GM18526 (cell line): ENCODE measurements around the gene STAT3.

ENCODE experiments used
- POLR2A ChIP-seq: IDR thresholded peaks from 3 replicates; pipeline ENCODE4 v1.6.1; 2011; ENCODE audit not compliant: insufficient read length; ENCODE audit errors: extremely low read depth

Gene STAT3

GRCh38 chr17:42270170-42270535 is 118.1 kb downstream of the STAT3 start:
- TF ChIP-seq POLR2A = no peak

GRCh38 chr17:42268236-42268635 is 120.0 kb downstream of the STAT3 start:
- TF ChIP-seq POLR2A = no peak

DNA sequence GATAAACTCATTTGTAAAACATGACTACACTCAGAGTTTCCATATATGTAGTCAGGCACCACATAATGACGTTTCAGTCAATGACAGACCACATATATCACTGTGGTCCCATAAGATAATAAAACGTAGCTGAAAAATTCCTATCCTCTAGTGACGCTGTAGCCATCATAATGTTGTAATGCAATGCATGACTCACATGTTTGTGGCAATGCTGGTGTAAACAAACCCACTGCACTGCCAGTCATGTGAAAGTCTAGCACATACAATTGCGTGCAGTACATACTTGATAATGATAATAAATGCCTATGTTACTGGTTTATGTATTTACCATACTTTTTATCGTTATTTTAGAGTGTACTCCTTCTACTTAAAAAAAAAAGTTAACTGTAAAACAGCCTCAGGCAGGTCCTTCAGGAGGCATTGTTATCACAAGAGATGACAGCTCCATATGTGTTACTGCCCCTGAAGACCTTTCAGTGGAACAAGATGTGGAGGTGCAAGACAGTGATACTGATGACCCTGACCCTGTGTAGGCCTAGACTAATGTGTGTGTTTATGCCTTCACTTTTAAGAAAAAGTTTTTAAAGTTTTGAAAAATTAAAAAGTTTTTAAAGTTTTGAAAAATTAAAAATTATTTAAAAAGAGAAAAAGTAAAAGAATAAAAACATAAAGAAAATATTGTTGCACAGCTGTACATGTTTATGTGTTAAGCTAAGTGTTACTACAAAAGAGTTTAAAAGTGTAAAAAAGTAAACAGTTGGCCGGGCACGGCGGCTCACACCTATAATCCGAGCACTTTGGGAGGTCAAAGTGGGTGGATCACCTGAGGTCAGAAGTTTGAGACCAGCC is 121.1 kb downstream of the STAT3 start:
- no peak for TF ChIP-seq POLR2A

DNA sequence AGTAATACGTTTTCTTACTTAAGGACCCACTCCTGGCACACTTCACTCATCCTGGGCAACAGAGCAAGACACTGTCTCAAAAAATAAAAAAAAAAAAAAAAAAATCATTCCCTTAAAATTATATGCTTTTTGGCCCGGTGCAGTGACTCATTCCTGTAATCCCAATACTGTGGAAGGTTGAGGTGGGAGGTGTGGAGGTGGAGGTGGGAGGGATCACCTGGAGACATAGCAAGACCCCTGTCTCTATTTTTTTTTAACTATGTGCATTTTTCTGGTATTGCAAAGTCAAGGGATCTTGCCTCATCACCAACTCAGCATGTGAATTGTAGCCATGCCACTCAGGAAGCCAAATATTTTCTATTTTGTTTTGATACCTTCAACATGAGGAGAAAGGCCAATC is 121.8 kb downstream of the STAT3 start:
- no peak for TF ChIP-seq POLR2A
